IPS-NIHi11 (cell line): ENCODE results near the gene LRRC41.
"Not testable (repeated sequence)": the region's sequence is repeated elsewhere in the genome, so short reads cannot be mapped to it uniquely, and the experiment has no call there.

ENCODE experiments used
- DNase-seq: peaks from one replicate; pipeline ENCODE4 v3.0.0; 2012; ENCODE audit warnings: mixed read lengths, low spot score

LRRC41 gene

DNA sequence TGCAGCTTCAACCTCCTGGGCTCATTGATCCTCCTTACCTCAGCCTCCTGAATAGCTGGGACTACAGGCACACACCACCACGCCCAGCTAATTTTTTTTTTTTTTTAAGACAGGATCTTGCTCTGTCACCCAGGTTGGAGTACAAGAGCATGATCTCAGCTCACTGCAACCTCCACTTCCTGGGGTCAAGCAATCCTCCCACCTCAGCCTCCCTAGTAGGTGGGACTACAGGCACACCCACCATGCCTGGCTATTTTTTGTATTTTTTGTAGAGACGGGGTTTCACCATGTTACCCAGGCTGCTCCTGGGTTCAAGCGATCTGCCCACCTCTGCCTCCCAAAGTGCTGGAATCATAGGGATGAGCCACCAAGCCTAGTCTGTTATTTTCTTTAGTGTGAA is 59.6 kb downstream of the LRRC41 start:
- not testable (repeated sequence) for DNase-seq

DNA sequence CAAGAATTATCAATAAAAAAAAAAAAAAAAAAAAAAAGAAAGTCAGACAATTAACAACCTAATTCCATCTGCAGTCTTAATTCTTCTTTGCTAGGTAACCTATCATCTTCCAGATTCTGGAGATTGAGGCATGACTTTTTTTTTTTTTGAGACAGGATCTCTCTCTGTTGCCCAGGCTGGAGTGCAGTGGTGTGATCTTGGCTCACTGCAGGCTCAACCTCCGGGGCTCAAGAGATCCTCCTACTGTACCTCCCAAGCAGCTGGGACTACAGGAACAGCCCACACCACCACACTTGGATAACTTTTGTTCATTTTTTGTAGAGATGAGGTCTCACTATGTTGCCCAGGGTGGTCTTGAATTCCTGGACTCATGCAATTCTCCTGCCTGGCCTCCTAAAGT is 60.5 kb downstream of the LRRC41 start:
- DNase-seq: no peak

GRCh38 chr1:46241733-46242132 is 61.7 kb downstream of the LRRC41 start:
- DNase-seq: not testable (repeated sequence)

DNA sequence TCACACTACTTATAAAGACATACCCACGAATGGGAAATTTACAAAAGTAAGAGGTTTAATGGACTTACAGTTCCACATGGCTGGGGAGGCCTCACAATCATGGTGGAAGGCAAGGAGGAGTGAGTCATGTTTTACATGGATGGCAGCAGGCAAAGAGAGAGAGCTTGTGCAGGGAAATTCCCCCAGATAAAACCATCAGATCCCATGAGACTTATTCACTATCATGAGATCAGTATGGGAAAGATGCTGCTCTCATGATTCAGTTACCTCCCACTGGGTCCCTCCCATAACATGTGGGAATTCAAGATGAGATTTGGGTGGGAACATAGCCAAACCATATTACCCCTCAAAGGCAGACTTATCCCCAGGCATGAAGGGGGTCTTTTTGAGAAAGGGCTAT is 64.6 kb downstream of the LRRC41 start:
- not testable (repeated sequence) for DNase-seq

GRCh38 chr1:46236882-46237281 is 66.5 kb downstream of the LRRC41 start:
- DNase-seq: no peak

GRCh38 chr1:46231231-46231630 is 72.2 kb downstream of the LRRC41 start:
- DNase-seq: not testable (repeated sequence)
